ENCODE measurements around the gene TNS1. TPM values are rescaled to one million over a fixed set of nuclear protein-coding genes. Genes with fewer than 3 reads are reported as not detected.

The TNS1 gene
- total RNA-seq, 1 donor from 2014 or later = 449 TPM

DNA sequence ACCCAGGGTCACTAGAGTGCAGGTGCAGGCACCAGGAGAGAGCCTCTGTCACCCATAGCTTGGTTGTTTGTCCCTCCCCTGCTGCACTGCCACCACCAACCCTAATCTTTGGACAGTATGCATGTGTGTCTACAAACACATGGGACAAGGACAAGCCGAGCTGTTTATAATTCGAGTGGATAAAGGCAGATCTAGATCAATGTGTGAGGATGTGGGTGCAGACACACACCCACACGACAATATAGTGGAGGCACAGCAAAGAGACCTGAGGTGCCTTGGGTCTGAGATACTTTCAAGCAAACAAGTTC, 199.2 kb downstream of the TNS1 start:
- no peak for DNase-seq (ENCODE audit: low spot score)

- no peak for DNase-seq (ENCODE audit: low spot score)
Measured at GRCh38 chr2:217802876-217803652, 199.7 kb downstream of the TNS1 start.

DNA sequence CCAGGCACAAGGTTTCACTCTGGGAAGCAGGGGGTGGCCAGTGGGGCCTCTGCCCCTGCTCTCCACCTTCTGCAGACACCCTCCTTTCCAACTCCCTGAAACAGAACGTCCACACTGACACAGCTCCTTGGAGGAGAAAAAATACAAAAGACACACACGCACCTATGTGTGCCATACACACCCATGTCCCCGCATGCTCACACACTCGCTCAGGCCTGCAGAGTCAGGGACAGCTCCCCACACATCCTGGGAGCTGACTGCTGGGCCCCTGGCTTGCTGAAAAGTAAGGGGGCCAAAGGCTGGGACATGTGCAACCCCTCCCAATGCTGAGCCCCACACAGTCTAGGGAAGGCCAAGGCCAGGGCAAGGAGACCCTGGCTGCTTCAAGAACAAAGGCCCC, 200.5 kb downstream of the TNS1 start:
- no peak for DNase-seq (ENCODE audit: low spot score)

DNA sequence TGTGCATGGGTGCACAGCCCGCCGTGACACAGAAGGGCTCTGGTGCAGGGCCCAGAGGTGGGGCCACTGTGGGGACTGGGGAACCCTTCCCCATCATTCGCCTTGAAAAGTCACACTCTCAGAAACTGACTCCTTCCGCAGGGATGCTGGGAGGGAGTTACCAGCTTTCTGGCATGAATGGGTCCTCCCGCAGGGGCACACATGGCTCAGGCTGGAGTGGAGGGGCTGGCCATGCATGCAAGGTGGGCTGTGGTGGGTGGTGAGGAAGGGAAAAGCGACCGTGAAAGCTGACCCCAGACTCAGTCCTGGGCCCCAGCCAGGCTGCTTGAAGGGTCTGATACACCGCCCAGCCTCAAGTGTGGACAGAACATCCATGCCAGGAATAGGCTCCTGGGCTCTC, 201.1 kb downstream of the TNS1 start:
- peak; percentile 80 for DNase-seq (ENCODE audit: low spot score)

GRCh38 chr2:217801115-217801531, 201.7 kb downstream of the TNS1 start:
- DNase-seq (ENCODE audit: low spot score) = peak; percentile 81

DNA sequence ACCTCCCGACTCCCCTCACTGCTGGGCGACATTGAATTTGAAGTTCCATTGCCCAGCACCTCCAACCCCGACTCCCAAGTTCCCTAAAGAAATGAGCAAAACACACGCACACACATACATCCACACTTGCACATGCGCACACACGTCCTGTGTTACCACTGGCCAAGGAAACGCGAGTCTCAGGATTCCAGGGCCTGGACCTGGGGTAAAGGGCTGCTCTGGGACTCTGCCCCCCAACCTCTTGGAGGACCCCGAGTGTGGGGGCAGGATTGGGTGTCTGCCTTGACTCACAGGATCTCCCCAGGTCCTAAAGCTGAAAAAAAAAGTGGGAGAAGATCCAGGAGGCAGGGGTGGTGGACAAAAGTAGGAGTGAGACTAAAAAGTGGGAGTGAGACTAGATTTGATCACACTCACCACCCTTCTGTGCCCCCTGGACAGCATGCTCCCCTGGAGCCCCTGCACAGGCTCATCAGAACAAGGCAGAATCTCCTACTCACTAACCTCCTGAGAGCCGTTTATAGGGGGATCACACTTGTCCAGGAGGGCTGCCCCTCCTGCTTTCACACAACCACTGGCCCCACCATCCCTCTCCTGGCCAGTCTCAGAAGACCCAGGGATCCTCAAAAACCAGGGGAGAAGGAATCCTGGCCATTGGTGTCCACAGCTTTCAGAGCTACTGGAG, 202.2 kb downstream of the TNS1 start:
- peak; percentile 84 for DNase-seq (ENCODE audit: low spot score)

- DNase-seq (ENCODE audit: low spot score) = peak; percentile 68
Measured at GRCh38 chr2:217799563-217800432, 203.0 kb downstream of the TNS1 start.

DNA sequence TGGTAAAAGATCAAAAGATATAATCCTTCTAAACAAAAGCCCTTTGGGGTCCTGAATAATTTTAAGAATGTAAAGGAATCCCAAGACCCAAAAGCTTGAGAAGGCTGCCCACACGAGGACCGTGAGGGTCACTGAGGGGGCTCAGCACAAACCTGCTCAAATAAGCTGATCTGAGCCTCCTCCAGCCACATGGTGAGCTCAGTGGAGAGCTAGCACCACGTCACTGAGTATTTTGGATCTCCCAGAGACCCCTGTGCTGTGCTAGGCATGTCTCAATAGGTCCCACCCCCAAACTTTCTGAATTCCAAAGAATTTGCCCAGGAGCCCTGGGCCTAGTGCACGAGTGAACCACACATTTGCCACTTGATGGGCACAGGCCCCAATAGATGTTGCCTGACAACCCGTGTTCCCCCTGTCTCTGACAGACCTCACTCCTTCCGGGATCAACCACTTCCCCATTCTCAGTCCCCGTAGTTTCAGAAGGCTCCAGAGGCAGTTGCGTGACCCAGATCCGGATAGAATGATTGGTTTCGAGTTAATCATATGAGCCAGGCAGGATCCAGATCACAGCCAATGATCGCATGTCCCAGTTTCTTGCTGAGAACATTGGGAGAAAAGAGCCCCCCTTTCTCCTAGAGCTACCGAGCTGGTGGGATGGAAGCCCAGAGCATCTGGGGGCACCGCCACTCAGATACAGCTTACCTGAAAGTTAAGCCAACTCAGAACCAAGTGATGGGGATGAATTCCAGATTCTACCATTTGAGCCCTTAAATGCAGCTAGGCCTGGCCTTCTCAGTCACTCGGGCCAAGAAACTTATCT, 203.8 kb downstream of the TNS1 start:
- DNase-seq (ENCODE audit: low spot score) = peak; percentile 60

DNA sequence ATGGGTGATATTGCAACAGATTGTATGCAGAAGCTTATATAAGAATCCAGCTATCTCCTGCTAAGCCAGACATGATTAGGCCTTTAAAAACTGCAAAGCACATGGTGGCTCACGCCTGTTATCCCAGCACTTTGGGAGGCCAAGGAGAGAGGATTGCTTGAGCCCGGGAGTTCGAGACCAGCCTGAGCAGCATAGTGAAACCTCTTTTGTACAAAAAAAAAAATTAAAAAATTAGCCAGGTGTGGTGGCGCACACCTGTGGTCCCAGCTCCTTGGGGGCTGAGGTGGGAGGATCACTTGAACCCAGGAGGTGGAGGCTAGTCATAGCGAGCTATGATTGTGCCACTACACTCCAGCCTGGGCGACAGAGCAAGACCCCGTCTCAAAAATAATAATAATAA, 204.6 kb downstream of the TNS1 start:
- no peak for DNase-seq (ENCODE audit: low spot score)

GRCh38 chr2:217797661-217798069, 205.1 kb downstream of the TNS1 start:
- DNase-seq (ENCODE audit: low spot score) = peak; percentile 71

DNA sequence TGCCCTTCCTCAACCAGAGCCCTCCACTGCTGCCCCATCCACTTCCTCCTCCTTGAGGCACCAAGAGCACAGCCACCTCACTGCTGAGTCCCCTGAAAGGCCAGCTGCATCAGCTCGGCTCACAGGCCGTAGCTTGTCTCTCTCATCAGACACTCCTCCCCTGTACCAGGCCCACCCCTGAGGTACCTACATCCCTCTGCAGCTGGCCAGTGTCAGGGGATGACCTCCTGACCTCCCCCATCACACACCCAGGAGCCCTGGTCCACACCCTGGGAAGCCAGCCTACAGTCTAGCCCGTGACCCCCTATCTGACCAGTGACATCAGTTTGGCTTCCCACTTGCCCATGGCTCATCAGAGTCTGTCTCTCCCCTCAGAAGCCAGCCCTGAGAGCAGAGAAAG, 205.6 kb downstream of the TNS1 start:
- peak; percentile 67 for DNase-seq (ENCODE audit: low spot score)

- peak; percentile 74 for DNase-seq (ENCODE audit: low spot score)
Measured at GRCh38 chr2:217795706-217796465, 206.9 kb downstream of the TNS1 start.

- no peak for DNase-seq (ENCODE audit: low spot score)
Measured at GRCh38 chr2:217795067-217795466, 207.7 kb downstream of the TNS1 start.

DNA sequence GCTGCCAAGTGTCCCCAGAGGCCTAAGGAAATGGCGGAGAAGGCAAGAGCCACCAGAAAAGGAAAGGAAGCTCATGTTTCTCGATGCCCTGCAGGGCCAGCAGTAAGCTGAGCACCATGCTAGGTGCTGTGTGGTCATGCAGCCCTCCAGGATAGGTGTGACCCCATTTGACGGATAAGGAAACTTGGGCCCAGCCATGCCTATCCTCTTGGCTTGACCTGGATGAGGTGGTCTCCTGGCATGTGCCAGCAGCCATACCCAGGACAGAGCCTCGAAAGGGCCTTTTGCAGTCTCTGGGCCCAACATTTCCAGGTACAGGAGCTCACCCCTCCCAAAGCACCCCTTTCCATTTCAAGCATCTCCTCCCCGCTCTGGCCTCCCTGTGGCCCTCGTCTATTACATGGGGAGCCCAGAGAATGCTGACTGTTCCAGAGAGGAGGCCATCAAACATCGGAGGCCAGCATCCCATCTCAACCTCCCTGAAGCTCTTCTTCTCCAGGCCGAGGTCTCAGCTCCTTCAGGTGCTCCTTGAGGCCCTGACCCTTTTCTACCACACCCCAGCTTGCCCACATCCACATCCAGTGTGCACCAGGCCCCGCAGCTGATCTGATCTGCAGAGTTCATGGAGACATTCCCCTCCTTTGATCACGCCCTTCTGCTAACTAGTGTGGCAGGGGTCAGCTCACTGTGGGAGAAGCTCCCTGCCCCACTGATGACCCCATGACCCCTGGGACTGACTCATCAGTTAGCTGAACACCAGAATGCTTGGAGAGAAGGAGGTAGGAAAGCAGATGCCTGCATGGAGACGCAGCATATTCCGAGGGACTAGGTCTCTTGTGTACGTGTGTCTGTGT, 208.4 kb downstream of the TNS1 start:
- peak; percentile 55 for DNase-seq (ENCODE audit: low spot score)

- DNase-seq (ENCODE audit: low spot score) = no peak
Measured at GRCh38 chr2:217793566-217794132, 209.1 kb downstream of the TNS1 start.

- DNase-seq (ENCODE audit: low spot score) = no peak
Measured at GRCh38 chr2:217792626-217793527, 209.9 kb downstream of the TNS1 start.

- DNase-seq (ENCODE audit: low spot score) = no peak
Measured at GRCh38 chr2:217791551-217791950, 211.2 kb downstream of the TNS1 start.

Measured in mesenteric fat pad (tissue), 1 donor.